NOMO-1 treated with DMSO at 0.1 percent for 48 hours (cell line): ENCODE measurements around the gene MOV10L1.
"Not testable (repeated sequence)": the region's sequence is repeated elsewhere in the genome, so short reads cannot be mapped to it uniquely, and the experiment has no call there.

Experiments used
- DNase-seq: peaks from one replicate; lab custom pipeline; 2025; ENCODE audit not compliant: unreplicated experiment; lab: John Stamatoyannopoulos, UW

The MOV10L1 gene

DNA sequence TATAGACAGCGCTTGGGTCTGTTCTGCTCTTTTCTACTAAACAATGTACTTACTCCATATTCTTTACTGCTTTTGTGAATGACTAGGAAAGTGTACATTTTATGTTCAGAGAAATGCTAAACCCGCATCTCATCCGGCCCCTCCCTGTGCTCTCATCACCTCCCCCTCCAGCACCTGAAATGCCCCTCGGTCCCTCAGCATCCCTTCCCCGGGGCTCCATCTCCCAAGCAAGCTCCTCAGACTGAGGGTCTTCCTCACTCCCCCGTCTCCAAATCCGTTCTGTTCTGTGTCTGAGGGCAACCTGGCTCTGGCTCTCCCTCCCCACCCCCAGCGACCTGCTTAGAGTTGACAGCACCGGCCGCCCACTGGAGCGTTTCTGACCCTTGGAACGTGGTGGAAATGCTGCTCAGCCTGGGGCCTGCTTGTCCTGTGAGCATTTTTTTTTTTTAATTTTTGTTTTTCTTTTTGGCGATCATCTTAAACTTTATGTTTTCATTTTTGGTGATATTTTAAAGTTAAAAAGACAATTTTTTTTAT, 112.4 kb downstream of the MOV10L1 start:
- no peak for DNase-seq

DNA sequence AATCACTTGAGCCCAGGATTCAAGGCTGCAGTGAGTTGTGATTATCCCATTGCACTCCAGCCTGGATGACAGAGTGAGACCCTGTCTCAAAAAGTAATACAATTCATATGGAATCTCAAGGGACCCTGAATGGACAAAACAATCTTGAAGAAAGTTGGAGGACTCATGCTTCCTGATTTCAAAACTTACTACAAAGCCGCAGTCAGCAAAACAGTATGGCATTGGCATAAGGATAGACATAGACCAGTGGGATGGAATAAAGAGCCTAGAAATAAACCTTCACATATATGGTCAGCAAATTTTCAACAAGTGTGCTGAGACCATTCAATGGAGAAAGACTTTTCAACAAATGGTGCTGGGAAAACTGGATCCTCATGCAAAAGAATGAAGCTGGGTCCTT, 113.5 kb downstream of the MOV10L1 start:
- DNase-seq = no peak

- DNase-seq = peak; percentile 9
Observed at GRCh38 chr22:50204571-50204970, 114.8 kb downstream of the MOV10L1 start.

DNA sequence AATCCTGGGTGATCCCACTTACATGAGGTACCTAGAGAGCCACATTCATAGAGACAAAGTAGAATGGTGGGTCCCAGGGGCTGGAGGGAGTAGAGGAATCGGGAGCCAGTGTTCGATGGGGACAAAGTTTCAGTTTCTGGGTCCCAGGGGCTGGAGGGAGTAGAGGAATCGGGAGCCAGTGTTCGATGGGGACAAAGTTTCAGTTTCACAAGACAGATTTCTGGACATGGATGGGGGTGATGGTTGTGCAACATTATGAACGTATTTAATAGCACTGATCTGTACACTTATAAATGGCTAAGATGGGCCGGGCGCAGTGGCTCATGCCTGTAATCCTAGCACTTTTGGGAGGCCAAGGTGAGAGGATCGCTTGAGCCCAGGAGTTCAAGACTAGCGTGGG, 115.2 kb downstream of the MOV10L1 start:
- DNase-seq = not testable (repeated sequence)

DNA sequence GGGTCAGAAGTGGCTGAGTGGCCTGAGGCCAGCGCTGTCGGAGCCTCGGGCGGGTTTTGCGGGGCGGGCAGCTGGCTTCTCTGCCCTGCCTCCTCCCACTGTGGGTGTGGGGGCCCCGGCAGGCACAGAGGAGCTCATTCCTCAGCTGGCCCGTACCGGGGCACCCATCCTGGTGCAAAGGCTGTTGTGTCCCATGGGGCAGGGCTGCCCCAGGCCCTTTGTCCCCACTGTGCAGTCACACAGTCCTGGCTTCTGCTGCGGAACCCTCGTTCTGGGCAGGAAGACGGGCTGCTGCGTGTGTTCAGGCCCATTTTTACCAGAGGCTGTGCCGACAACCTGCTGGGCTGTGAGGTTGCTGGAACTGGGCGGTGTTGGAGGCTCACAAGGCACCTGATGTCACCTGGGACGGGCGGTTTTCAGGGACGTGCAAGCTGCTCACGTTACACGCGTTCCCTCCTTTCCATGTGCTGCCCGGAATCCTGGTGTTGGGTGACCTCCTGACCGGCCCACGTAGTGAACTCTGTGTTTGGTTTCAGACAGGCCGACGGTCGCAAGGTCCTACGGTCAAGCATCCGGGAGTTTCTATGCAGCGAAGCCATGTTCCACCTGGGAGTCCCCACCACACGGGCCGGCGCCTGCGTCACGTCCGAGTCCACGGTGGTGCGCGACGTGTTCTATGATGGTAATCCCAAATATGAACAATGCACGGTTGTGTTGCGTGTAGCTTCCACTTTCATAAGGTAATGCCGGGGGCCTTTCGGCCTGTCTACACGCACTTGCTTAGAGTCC, 116.2 kb downstream of the MOV10L1 start:
- no peak for DNase-seq

- no peak for DNase-seq
Observed at GRCh38 chr22:50206599-50206998, 116.8 kb downstream of the MOV10L1 start.

DNA sequence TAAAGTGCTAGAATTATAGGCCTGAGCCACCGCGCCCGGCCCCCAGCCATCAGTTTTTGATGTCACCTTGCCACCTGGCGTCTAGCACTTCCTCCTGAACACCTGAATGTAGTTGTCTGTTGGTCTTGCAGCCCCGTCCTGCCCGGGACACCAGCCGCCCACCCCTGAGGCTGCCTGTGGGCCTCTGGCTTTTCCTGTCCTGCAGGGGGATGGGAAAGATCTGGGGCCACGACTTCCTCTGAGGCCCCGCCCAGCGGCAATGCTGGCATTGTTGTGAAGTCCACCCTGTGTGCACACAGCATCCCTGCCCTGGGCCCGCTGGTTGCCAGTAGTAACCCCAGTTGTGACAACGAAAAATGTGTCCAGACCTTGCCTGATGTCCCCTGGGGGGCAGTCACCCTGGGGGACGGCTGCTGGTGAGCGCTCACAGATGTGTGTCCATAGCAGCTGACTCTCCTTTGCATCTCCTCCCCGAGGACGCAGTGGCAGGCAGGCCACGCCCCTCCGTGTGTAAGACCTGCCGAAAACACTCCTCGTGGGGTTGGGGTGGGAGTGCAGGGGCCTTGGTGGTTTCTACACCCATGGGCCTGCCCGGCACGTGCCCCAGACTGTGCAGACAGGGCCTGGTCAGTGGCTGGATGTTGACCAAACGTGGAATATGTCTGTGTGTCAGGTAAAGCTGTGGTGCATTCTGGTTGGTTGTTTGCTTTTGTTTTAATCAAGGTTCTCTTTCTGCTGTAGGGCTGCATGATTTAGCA, 117.8 kb downstream of the MOV10L1 start:
- no peak for DNase-seq

DNA sequence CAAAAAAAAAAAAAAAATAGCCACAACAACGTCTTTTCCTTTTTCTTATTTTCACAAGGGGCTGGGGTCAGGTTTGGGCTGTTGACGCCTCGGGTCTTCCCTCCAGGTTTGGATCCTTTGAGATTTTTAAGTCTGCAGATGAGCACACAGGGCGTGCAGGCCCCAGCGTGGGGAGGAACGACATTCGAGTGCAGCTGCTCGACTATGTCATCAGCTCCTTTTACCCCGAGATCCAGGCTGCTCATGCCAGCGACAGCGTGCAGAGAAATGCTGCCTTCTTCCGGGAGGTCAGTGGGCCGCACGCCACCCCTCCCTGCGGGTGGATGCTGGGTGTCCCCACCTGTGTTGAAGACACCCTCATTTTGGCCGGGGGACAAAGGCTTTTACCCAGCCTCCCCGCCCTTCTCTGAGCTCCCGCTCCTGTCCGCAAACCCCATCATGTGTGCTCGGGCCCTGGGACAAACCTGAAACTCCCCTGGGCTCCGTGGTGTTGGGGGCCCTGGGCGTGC, 118.7 kb downstream of the MOV10L1 start:
- no peak for DNase-seq

DNA sequence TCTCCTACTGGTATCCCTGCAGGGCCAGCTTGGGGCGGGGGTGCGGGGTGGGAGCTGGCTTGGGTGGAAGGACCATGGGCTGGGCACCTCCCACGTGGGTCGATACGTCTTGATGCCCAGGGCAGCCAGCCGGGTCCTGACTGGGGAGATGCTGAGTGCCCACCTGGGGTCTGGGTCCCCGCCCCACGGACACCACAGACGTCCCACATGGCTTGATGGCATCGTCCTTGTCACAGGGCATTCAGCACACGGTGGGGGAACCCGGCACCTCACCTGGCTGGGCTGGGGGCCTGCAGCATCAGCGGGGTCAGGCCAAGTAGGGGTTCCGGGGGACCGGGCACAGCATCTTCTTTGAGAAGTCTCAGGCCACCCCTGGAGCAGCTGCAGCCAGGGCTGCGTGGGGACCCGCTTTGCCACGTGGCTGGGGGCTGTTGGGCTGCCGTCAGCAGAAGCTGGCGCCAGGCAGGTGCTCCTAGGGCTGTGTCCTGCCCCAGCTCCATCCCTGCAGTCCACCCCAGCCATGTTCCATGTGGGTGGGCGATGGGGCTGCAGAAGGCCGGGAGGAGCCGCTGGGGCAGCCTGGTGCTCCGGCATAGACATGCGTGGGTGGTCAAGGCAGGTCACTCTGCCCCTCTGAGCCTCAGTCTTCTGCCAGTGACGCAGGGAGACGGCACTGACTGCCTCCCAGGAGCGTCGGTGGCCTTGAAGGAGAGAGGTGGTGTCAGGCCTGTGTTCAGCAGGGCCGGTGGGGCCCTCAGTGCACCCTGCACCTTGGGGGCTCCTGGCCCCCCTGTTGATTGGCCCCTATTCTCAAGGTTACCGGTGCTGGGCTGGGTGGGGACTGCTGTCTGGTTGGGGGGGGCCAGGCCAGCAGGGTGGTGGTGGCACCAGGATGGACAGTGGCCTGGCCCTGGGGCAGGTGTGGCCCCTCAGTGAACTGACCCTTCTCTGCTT, 119.4 kb downstream of the MOV10L1 start:
- DNase-seq = no peak

DNA sequence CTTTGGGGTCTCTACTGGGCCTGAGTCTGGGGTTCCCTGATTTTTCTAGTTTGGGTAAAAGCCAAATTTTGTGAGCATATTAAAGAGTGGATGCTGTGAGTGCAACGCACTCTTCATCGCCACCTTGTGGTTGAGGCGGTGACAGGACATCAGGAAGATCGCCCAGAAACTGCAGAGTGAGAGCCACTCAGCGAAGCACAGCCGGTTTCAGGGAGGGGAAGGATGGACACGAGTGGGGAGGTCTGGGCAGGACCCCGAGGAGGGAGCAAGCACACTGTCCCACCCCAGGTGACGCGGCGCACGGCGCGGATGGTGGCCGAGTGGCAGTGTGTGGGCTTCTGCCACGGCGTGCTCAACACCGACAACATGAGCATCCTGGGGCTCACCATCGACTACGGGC, 120.1 kb downstream of the MOV10L1 start:
- DNase-seq = peak; percentile 47

- no peak for DNase-seq
Observed at GRCh38 chr22:50210378-50211139, 120.8 kb downstream of the MOV10L1 start.

- no peak for DNase-seq
Observed at GRCh38 chr22:50211147-50211546, 121.3 kb downstream of the MOV10L1 start.
